ENCODE data around the gene WEE1.

DNA sequence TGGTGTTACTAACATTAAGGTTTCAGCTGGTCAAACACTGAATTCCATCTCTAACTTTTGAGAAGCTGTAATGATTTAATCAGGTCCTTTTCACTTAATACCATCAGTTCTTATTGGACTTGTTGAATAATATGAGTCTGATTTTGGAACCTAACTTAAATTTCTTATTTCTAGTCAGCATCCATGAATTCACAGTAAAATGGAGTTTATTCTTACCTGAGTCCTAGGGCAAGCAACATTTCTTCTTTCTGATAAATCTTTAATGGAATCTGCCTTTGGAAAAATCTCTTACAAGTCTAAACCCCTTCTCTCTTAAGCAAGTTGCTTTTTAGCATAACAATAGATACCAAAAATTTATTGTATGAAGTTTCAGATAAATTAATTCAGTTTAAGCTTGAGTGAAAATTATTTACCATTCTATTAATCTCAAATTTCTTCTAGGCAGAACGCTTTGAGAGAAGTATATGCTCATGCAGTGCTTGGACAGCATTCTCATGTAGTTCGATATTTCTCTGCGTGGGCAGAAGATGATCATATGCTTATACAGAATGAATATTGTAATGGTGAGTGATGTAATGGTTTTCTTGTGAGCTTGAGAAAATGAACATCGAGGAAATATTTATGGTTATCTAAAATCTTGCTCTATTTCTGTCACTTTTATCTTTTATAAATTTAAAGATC lies 3.4 kb downstream of the WEE1 start:
- TF ChIP-seq, protein P1, sequence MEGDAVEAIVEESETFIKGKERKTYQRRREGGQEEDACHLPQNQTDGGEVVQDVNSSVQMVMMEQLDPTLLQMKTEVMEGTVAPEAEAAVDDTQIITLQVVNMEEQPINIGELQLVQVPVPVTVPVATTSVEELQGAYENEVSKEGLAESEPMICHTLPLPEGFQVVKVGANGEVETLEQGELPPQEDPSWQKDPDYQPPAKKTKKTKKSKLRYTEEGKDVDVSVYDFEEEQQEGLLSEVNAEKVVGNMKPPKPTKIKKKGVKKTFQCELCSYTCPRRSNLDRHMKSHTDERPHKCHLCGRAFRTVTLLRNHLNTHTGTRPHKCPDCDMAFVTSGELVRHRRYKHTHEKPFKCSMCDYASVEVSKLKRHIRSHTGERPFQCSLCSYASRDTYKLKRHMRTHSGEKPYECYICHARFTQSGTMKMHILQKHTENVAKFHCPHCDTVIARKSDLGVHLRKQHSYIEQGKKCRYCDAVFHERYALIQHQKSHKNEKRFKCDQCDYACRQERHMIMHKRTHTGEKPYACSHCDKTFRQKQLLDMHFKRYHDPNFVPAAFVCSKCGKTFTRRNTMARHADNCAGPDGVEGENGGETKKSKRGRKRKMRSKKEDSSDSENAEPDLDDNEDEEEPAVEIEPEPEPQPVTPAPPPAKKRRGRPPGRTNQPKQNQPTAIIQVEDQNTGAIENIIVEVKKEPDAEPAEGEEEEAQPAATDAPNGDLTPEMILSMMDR (IDR thresholded peaks at IDR 0.05; ENCODE audit: insufficient read depth, low read depth, low read length) = no peak
- no peak for TF ChIP-seq EZH2 (IDR thresholded peaks at IDR 0.05; ENCODE audit: insufficient read depth, low read length)
